ENCODE results near the gene GPN2.
A peak's percentile ranks its signal among the peaks of the same experiment; 100 is the strongest.

The GPN2 gene

GRCh38 chr1:26889551-26890466 lies at the start of gene GPN2:
TSS of gene GPN2 (minus strand) at chr1:26890283. CDS start at chr1:26890096, 187 bp downstream.
- DNase-seq: peak; percentile 83

- DNase-seq: no peak
These were observed 48.6 kb upstream of the GPN2 start for GRCh38 chr1:26938659-26939025.

GRCh38 chr1:26938004-26938658 lies 48.0 kb upstream of the GPN2 start:
- no peak for DNase-seq

GRCh38 chr1:26936823-26937222 lies 46.7 kb upstream of the GPN2 start:
- DNase-seq: no peak

DNA sequence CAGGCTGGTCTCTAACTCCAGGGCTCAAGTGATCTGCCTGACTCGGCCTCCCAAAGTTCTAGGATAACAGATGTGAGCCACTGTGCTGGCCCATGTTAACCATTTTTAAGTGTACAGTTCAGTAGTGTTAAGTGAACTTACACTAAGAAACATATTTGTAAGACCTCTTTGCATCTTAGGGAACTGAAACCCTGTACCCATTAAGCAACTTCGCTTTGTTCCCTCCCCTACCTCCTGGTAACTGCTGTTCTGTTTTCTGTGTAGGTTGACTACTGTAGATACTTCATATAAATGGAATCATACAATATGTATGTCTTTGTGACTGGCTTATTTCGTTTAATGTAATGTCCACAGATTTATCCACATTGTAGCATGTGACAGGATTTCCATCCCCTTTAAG lies 42.4 kb upstream of the GPN2 start:
- no peak for DNase-seq

- no peak for DNase-seq
These were observed 33.6 kb upstream of the GPN2 start for GRCh38 chr1:26923711-26924110.

GRCh38 chr1:26922901-26923300 lies 32.8 kb upstream of the GPN2 start:
- no peak for DNase-seq

- DNase-seq: no peak
These were observed 32.3 kb upstream of the GPN2 start for GRCh38 chr1:26922431-26922729.

- DNase-seq: peak; percentile 95
These were observed 31.7 kb upstream of the GPN2 start, which contains the start of gene NUDC for GRCh38 chr1:26921540-26922430. TSS of gene NUDC (plus strand) at chr1:26921743. CDS start at chr1:26921849, 106 bp downstream.

- DNase-seq: no peak
These were observed 31.1 kb upstream of the GPN2 start for GRCh38 chr1:26921126-26921539.

GRCh38 chr1:26915204-26915842 lies 25.2 kb upstream of the GPN2 start:
- no peak for DNase-seq

GRCh38 chr1:26913754-26914619 lies 23.9 kb upstream of the GPN2 start, which contains the start of gene NR0B2:
TSS of gene NR0B2 (minus strand) at chr1:26913975. CDS start at chr1:26913940, 35 bp downstream.
- no peak for DNase-seq

GRCh38 chr1:26913389-26913753 lies 23.3 kb upstream of the GPN2 start:
- DNase-seq: no peak

DNA sequence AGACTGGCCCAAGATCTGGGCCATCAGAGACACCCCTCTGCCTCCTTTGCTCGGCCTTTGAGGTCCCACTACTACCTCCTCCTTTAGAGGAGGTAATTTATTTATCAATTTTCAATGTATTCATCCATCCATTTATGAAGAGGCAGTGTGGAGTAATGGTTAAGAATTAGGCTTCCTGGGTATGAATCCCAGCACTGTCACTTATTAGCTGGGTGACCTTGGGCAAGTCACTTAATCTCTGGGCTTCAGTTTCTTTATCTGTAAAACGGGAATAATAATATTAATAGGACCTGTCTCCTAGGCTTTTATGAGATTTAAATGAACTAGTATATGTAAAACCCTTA lies 22.0 kb upstream of the GPN2 start:
- DNase-seq: no peak

- no peak for DNase-seq
These were observed 21.5 kb upstream of the GPN2 start for GRCh38 chr1:26911399-26912146.

DNA sequence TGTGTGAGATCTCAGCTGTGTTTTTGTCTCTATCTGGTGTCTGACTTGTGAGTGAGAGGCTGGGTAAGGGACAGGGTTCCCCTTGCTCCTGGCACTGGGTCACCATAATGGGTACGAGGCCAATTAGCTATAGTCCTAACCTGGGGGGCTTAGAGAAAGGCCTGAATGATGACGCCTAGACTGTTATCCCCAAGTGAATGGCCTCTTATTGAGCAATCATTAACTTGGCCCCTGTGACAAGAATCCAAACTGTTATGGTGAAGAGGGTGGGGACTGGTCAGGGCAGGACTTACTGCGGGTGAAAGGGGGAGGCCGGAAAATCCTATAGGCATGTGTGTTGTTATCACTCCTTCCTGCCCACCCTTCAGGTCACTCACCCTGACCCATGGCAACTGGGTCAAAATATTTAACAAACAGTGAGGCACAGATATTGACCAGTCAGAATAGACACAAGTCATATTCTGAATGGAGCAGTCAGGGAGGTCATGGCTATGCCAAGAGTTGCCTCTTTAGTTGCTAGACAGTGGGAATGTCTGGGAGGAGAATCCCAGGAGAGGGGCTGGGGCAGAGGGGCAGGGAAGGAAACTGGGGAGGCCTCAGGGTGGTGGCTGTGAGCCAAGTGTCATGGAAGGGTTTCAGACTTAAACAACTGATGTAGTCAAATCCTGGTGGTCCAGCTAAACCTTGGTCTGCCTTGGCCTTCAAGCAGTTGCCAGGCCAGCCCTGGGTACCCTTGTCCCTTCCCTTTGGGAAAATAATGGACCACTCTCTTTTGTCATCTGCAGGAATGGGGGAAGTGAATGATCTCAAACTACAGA lies 20.5 kb upstream of the GPN2 start:
- no peak for DNase-seq

GRCh38 chr1:26909951-26910342 lies 19.9 kb upstream of the GPN2 start:
- DNase-seq: no peak

DNA sequence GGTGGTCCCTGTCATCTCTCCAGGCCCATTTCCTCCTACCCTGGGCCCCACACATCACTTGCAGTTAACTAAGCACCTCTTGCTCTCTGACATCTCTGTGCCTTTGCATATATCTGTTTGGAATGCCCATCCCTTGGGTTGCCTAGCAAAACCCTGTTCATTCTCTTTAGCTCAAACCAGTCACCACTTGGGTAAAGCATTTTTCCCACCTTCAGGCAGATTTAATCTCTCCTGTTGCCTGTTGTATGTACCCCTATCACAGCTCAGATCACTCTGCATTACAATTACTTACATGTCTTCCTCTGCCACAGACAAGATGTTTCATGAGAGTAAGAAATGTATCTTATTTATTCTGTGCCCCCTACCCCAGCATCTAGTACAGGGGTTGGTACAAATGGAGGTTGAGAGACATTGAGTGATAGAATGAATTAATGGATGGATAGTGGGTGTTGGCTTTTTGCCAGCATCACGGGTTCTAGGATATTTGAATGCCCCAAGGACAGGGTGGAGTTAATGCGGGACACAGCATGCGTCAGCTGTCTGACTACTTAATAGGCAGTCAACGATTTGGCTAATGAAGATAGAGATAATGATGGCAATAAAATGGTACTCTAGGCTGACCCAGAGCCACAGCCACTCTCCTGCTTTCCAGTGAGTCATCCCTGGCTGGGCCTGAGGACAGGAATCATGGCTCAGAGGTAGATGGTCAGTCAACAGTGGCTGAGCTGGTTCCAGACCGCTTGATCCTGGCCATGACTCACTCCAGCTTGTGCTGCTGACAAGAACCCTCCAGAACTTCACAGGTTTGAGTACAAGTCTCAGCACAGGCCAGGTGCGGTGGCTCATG lies 17.2 kb upstream of the GPN2 start:
- DNase-seq: no peak

DNA sequence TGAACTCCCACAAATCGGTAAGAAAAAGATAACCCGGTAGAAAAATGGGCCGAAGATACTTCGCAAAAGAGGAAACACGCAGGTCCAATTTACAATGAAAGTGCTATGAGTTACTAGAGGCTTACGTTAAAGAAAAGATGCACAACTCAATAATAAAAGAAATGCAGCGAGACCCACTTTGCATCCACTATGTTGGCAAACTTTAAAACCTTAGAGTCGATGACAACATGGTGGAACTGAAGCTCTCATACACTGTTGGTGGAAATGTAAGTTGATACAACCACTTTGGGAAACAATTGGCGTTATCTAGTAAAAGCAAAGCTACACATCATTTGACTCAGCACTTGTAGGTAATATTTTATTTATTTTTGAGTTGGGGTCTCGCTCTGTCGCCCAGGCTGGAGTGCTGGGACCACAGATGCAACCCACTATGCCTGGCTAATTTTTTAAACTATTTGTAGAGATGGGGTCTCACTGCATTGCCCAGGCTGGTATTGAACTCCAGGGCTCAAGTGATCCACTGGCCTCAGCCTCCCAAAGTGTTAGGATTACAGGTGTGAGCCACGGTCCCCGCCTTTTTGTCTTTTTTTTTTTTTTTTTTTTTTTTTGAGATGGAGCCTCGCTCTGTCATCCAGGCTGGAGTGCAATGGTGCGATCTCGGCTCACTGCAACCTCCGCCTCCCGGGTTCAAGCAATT lies 10.9 kb upstream of the GPN2 start:
- DNase-seq: no peak

Measured in CD4-positive, alpha-beta T cell treated with Interleukin-17A for 4 hours (primary cell).